Neural crest cell (in vitro differentiated cells): ENCODE data around the gene NKIRAS1. TPM values are rescaled to one million over a fixed set of nuclear protein-coding genes. Genes with fewer than 3 reads are reported as not detected.

Experiments used
- DNase-seq: peaks from one replicate; pipeline ENCODE4 v3.0.0; 2021; ENCODE audit warnings: low read depth, mixed read lengths, low spot score
- H3K27ac Mint-ChIP-seq: one replicate; pipeline ENCODE4 v1.8.0; 2021; ENCODE audit warnings: mild to moderate bottlenecking, mixed read lengths; ENCODE audit not compliant: unreplicated experiment
- H3K27me3 Mint-ChIP-seq: 2 replicates; pipeline ENCODE4 v1.8.0; 2021; ENCODE audit warnings: low read depth, mild to moderate bottlenecking, mixed read lengths
- H3K36me3 Mint-ChIP-seq: 2 replicates; pipeline ENCODE4 v1.8.0; 2021; ENCODE audit warnings: low read depth, mild to moderate bottlenecking, mixed read lengths
- H3K4me1 Mint-ChIP-seq: 2 replicates; pipeline ENCODE4 v1.8.0; 2021; ENCODE audit warnings: mixed read lengths
- H3K4me3 Mint-ChIP-seq: one replicate; pipeline ENCODE4 v1.8.0; 2021; ENCODE audit warnings: mild to moderate bottlenecking, mixed read lengths
- H3K9me3 Mint-ChIP-seq: 2 replicates; pipeline ENCODE4 v1.8.0; 2021; ENCODE audit warnings: mixed read lengths
- total RNA-seq: library from RNA; stranded (reverse); gene quantifications from 2 replicates; pipeline ENCODE4 v1.2.1, GENCODE V29; 2021
- TF ChIP-seq, protein P1 (sequence below): fragments of 200-600 bp; sonication (generic); conservative IDR thresholded peaks from 2 replicates; pipeline ENCODE4 v1.5.0; 2021; ENCODE audit warnings: antibody characterized with exemption, mild to moderate bottlenecking

NKIRAS1 gene
- total RNA-seq, 1 donor from 2014 or later = 9.7 TPM

DNA sequence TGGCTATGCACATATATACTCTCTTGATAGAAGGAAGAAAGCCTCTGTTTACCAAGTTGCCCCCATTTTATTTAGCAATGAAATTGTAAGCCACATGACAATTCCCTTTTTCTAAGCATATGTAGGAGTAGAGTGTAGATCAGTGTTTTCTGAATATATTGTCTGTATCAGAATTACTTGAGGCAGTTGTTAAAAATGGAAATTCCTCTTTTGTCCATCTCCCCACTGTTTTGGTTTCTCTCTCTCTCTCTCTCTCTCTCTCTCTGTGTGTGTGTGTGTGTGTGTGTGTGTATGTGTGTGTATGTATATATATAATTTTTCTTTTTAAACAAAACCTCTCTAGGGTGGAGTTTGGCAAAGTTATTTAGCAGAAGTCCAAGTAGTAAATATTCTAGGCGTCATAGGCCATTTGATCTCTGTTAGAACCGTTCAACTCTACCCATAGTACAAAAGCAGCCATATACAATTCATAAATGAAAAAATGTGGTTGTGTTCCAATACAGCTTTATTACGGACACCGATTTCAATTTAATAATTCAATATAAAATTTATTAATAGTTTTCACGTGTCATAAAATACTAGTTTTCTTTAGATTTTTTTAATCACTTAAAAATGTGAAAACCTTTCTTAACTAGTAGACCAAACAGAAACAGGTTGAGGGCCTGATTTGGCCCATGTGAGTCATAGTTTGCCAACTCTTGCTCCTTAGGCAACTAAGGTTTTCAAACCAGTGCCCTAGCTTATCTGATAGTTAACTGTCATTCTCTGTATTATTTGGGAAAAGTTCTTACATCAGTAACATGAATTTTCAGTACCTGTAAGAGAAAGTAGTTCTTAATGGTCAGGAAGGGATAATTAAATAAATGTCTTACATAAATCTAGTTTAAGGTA is 71.2 kb downstream of the NKIRAS1 start:
- Mint-ChIP-seq H3K9me3 (no peaks in the 10 kb centered on the region), H3K4me3 (no peak overlapping the region), H3K27me3 (no peaks in the 10 kb centered on the region), H3K27ac (no peak overlapping the region), H3K4me1 (peaks cover 22% of the 10 kb centered on the region), H3K36me3 (peaks cover 4% of the 10 kb centered on the region)
- TF ChIP-seq, protein P1, sequence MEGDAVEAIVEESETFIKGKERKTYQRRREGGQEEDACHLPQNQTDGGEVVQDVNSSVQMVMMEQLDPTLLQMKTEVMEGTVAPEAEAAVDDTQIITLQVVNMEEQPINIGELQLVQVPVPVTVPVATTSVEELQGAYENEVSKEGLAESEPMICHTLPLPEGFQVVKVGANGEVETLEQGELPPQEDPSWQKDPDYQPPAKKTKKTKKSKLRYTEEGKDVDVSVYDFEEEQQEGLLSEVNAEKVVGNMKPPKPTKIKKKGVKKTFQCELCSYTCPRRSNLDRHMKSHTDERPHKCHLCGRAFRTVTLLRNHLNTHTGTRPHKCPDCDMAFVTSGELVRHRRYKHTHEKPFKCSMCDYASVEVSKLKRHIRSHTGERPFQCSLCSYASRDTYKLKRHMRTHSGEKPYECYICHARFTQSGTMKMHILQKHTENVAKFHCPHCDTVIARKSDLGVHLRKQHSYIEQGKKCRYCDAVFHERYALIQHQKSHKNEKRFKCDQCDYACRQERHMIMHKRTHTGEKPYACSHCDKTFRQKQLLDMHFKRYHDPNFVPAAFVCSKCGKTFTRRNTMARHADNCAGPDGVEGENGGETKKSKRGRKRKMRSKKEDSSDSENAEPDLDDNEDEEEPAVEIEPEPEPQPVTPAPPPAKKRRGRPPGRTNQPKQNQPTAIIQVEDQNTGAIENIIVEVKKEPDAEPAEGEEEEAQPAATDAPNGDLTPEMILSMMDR = no peak
- DNase-seq = no peak

DNA sequence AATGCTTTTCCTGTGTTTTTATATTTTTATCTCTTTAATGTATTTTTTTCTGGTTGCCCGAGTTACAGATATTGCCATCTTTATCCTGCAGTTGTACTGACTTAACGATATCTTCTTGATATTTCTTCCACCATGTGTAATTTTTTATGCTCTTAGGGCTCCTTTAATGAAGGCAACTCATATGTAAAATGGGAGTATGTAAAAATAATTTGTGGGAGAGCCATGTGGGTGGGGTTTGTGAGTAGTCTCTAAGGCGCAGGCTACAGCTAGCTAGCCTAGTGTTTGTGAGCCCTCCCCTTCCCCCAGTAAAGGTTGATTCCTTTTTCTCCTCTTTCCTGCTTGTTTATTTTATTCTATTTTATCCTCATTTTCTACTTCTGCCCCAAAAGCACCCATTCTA is 72.9 kb downstream of the NKIRAS1 start:
- H3K27ac Mint-ChIP-seq = no peak overlapping the region
- no peak overlapping the region for H3K4me3 Mint-ChIP-seq

More for the DNA sequence above, 72.9 kb downstream of the NKIRAS1 start:
- peaks cover 34% of the 10 kb centered on the region for H3K4me1 Mint-ChIP-seq
- H3K27me3 Mint-ChIP-seq = no peaks in the 10 kb centered on the region
- TF ChIP-seq, protein P1 = no peak
- H3K9me3 Mint-ChIP-seq = no peaks in the 10 kb centered on the region
- peaks cover 4% of the 10 kb centered on the region for H3K36me3 Mint-ChIP-seq
- DNase-seq = no peak

Other genes with a start within 250 kb of the NKIRAS1 start
- 86.2 and 89.9 TPM in 2 replicates for gene UBE2E1, start 111.0 kb downstream of the NKIRAS1 start, total RNA-seq
- gene RPL15, start 142 bp upstream of the NKIRAS1 start, total RNA-seq = 2,019 and 2,075 TPM in 2 replicates
- 8.6 and 10.0 TPM in 2 replicates for gene NR1D2, start 28.3 kb upstream of the NKIRAS1 start, total RNA-seq